GM12872 (cell line): ENCODE results near the gene TTLL11.

ENCODE experiments used
- TF ChIP-seq, protein P1 (sequence below): IDR thresholded peaks from 3 replicates; pipeline ENCODE4 v1.5.1; 2011; ENCODE audit warnings: low read depth, mild to moderate bottlenecking, low read length, moderate library complexity; ENCODE audit not compliant: insufficient read depth

TTLL11 gene

DNA sequence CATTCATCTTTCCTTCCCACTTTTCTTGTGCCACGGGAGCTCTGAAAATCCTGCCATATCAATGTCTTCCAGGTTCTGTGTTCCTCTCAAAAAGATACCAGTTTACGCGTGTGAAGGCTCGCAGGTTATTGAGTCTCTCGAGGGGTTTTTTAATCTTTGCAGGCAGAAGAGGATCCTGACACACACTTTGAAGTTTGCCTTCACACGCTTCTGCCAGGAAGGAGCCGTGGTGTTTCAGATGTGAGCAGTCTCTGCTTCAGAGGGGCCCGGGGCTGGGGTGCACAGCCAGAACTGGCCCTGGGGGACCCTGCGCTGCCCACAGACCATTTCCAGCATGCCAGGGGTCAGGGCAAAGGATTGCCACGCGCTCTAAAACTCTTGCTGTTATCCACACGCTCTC is 167.2 kb downstream of the TTLL11 start:
- TF ChIP-seq, protein P1, sequence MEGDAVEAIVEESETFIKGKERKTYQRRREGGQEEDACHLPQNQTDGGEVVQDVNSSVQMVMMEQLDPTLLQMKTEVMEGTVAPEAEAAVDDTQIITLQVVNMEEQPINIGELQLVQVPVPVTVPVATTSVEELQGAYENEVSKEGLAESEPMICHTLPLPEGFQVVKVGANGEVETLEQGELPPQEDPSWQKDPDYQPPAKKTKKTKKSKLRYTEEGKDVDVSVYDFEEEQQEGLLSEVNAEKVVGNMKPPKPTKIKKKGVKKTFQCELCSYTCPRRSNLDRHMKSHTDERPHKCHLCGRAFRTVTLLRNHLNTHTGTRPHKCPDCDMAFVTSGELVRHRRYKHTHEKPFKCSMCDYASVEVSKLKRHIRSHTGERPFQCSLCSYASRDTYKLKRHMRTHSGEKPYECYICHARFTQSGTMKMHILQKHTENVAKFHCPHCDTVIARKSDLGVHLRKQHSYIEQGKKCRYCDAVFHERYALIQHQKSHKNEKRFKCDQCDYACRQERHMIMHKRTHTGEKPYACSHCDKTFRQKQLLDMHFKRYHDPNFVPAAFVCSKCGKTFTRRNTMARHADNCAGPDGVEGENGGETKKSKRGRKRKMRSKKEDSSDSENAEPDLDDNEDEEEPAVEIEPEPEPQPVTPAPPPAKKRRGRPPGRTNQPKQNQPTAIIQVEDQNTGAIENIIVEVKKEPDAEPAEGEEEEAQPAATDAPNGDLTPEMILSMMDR = no peak

DNA sequence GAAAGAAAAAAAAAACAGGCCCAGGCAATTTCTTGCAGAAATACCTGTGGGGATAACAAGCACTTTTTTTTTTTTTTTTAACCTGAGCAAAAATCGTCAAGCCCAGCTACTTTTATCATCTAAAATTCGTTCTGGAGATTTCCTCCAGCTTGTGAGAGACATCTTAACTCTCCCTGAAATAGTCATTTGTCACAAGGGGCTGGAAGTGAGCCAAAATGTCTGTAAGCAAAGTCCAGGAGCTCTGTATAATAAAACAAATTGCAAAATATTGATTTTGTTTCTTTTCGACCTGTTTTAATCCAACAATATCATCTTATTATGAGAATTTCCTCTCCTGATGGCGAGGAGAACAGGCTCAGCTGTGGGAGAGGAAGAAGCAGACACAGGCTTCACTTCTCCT is 168.4 kb downstream of the TTLL11 start:
- TF ChIP-seq, protein P1 = no peak

DNA sequence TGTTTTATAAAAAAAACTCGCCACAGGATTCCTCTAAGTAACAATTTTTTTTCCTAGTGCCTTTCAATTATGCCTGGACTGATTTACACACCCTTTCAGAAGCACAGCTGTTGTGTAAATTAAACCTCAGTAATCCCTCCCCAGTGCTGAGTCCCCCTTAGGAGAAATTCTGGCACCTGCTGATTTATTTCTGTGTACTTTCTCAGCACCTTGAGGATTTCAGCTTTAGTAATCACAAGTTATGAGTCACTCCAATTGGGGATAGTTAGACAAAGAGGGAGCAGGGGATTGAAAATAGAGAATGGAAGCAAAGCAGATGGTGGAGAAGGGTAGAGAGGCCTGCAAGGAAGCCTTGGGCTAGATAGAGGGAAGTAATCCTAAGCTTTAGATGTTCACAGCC is 171.7 kb downstream of the TTLL11 start:
- TF ChIP-seq, protein P1 = no peak

DNA sequence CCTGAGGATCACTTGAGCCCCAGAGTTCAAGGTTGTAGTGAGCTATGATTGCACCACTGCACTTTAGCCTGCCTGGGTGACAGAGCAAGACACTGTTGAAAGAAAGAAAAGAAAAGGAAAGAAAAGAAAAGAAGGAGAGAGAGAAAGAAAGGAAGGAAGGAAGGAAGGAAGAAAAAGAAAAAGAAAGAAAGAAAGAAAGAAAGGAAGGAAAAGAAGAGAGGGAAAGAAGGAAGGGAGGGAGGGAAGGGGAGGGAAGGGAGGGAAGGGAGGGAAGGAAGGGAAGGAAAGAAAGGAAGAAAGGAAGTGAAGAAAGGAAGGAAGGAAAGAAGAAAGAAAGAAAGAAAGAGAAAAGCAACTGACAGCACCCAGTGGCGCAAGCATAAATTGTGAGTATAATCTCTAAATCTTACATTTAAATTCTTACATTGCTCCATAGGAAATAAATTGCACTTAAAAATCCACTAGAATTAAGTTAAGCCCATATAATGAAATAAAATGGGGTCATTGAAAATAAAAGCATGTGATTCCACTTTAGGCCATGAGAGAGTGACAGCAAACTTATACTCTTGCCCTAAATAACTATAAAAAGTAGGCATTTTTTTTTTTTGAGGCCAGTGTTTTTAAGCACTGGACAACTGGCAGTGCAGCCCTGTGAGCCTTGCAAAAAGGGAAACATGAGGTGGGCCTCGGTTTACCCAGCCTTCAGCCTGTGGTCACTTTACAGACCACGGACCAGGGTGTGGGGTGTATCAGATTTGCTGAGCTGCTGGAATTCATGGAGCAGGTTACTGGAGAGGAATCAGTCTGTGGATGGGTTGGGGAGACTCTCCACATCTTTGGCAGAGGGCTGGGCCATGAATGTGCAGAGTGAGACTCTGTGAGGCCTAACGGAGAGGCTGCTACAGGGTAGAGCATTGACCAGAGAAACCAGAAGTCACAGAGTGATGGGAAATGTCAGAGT is 175.5 kb downstream of the TTLL11 start:
- TF ChIP-seq, protein P1 = no peak

DNA sequence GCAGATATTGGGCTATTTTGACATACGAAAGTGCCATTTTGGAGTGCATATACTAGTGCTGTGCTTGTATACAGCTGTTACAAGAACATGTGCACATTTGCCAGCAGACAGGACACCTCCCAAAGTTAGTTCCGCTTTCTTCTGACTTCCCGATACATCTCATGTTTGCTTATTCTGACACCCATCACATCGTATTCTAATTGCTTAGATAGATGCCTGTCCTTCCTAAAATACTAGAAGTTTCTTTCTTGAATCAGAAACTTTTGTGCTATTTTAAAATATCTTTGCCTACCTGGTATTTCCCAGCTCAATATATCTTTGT is 177.8 kb downstream of the TTLL11 start:
- TF ChIP-seq, protein P1 = no peak

DNA sequence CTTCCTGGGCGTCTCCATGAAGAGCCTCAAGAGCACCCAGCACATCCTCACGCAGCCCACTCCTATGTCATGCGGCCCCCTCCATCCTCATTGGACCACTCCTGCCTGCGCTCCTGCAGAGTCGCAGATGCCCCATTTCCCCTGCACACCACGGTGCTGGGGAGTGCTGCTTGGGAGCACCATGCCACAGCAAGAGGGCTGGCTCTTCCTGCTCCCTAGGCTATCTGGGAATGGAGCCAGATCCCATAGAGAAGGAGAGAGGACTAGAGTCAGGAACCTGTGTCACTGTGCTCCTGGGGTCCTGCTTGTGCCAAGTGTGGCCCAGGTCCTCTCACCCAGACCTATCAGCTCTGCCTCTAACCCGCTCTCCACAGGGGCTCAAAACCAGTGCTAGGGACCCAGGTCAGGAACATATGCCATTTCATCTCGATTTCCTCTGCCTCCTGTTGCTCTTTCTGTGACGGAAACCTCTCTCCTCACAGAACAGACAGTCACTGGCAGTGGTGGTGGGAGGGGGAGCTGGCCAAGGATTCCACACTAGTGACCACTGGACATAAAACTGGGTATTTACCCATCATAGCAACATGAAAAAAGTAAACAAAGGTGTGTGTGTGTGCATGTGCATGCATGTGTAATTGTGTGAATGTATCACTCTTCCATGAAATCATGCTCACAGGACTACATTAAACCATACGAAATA is 178.4 kb downstream of the TTLL11 start:
- TF ChIP-seq, protein P1 = no peak

DNA sequence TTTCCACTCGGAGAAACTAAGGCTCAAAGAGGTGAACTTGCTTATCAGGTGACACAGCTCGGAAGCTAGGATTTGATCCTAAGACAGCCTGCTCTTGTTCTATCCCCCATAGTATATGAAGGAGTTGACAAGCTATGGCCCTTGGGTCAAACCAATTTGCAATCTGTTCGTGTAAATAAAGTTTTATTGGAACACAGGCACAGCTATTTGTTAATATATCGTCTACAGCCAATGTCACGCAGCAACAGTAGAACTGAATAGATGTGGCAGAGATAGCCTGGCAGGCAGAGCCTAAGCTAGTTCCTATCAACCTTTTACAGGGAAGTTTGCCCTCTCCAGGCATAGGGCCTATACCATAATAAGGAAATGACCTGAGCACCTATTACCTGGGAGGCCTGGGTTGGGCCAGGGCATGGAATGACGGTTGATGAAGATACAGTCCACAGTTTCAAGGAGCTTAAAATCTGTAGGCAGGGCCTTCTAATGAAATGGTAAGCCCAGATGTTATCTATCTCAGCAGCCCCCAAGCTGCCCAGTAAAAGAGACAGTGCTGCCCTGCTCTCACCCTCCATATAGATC is 179.0 kb downstream of the TTLL11 start:
- TF ChIP-seq, protein P1 = no peak
